Measurements from ENCODE around the gene DYDC2.
"Not testable (repeated sequence)": the region's sequence is repeated elsewhere in the genome, so short reads cannot be mapped to it uniquely, and the experiment has no call there.

DYDC2 gene, protein sequence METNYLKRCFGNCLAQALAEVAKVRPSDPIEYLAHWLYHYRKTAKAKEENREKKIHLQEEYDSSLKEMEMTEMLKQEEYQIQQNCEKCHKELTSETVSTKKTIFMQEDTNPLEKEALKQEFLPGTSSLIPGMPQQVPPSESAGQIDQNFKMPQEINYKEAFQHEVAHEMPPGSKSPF

GRCh38 chr10:80356563-80356988 lies at the start of gene DYDC2, which contains the start of gene DYDC1:
TSS of gene DYDC2 (plus strand) at chr10:80356781. CDS start at chr10:80362444, 5,663 bp downstream.
TSS of gene DYDC1 (minus strand) at chr10:80356755. CDS start at chr10:80352601, 4,154 bp downstream.
- no peak for DNase-seq

DNA sequence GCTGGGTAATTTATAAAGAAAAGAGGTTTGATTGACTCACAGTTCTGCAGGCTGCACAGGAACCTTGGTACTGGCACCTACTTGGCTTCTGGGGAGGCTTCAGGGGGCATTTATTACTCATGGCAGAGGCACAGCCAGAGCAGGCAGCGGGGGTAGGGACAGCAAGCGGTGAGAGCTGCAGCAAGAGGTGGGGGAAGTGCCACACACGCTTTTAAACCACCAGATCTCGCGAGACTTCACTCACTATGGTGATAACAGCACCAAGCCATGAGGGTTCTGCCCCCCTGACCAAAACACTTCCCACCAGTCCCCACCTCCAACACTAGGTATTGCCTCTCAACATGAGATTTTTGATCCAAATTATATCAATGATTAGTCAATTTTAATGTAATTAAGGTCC lies 43.1 kb upstream of the DYDC2 start:
- DNase-seq: no peak

DNA sequence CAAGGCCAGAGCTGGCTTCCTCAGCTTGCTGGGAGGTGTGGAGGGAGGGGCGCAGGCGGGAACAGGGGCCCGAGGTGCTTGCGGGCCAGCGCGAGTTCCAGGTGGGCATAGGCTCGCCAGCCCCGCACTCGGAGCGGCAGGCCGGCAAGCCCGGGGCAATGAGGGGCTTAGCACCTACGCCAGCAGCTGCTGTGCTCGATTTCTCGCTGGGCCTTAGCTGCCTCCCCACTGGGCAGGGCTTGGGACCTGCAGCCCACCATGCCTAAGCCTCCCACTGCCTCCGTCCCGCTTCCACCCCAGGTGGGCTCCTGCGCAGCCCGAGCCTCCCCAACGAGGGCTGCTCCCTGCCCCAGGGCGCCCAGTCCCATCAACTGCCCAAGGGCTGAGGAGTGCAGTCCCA lies 41.2 kb upstream of the DYDC2 start:
- no peak for DNase-seq

DNA sequence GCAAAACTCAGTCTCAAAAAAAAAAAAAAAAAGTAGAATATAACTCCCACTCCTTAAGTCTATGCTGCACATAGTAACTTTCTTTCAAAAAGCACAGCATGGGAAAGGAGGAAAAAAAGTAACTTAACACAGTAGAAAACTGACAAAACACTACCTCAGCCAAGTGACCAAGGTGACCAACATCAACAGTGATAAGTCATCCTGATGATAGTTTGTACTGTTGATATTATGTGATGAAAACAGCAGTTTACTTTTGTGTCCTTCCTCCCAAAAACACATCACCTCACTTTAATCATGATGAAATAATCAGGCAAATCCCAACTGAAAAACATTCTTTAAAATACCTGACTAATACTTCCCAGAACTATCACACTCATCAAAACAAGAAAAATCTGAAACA lies 37.8 kb upstream of the DYDC2 start:
- DNase-seq: no peak

- no peak for DNase-seq
These were observed 37.3 kb upstream of the DYDC2 start for GRCh38 chr10:80319318-80319717.

GRCh38 chr10:80319725-80320290 lies 36.8 kb upstream of the DYDC2 start:
- DNase-seq: no peak

DNA sequence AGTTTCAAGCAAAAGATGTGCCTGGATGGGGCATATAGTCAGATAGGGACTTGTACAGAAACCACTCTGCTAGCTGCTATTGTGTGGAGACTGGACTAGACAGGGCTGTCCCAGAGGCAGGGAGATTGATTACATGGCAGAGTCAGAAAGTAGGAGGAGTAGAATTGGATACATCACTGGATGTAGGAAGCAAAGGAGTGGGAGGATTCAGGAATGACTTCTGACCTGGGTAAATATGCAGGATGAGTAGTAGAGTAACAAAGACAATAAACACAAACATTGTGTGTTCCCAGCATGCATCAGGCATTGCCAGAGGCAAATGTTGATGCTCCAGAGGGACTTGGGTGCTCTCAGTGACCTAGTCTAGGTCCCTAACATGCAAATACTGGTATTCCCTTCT lies 36.2 kb upstream of the DYDC2 start:
- DNase-seq: no peak

GRCh38 chr10:80321183-80321582 lies 35.4 kb upstream of the DYDC2 start:
- no peak for DNase-seq

GRCh38 chr10:80322158-80322557 lies 34.4 kb upstream of the DYDC2 start:
- no peak for DNase-seq

GRCh38 chr10:80322711-80323110 lies 33.9 kb upstream of the DYDC2 start:
- no peak for DNase-seq

DNA sequence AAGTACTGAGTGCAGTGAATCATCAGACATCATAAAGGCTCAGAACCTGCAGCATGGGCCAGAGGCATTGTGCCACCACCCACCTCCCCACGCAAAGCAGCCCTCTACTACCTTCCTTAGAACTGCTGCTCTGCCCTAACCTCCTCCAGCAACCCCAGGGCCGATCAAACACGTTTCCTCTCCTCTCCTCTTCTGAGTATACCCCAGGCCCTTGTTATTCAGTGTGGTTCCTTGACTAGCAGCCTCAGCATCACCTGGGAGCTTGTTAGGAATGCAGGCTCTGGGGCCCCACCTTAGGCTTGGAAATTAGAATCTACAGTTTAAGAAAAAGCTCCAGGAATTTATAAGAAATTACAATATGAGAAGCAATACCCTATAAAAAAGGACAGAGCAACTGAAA lies 33.3 kb upstream of the DYDC2 start:
- DNase-seq: no peak

DNA sequence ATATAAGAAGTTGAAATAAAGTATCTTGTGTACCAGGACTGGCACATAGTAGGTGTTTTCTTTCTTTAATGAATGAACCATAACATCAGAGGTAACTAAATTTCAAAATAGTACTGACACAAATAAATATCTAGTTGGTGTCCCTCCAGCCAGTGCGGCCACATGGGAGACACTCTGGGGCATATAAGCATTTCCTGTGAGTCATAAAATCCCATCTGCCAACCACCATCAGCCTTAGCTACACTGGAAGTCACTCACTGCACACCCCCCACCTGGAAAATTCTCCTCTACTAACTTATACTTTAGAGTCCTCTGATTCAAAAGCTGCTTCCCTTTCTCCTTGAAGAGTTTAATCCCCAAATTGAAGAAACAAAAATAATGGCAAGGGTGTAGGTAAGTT lies 32.5 kb upstream of the DYDC2 start:
- no peak for DNase-seq

- DNase-seq: no peak
These were observed 31.7 kb upstream of the DYDC2 start for GRCh38 chr10:80324891-80325364.

GRCh38 chr10:80333983-80334382 lies 22.6 kb upstream of the DYDC2 start:
- no peak for DNase-seq

GRCh38 chr10:80344276-80344675 lies 12.3 kb upstream of the DYDC2 start:
- no peak for DNase-seq

DNA sequence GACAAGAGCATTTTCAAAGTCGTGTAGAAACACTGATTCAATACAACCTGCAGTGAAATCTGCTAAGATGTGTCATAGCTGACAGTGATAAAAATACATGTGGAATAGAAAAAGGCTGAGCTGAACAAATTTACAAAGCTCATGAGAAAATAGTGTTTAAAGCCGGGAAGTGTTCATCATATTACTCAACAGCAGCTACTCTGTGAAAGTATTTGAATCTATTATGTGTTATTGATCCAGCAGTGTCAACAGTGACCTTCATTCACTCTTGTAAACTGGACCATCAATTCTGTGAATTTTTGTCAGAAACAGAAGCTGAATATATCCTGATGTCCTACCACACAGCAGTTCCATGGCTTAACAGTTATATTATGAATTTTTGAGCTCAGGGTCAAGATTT lies 11.7 kb upstream of the DYDC2 start:
- no peak for DNase-seq

DNA sequence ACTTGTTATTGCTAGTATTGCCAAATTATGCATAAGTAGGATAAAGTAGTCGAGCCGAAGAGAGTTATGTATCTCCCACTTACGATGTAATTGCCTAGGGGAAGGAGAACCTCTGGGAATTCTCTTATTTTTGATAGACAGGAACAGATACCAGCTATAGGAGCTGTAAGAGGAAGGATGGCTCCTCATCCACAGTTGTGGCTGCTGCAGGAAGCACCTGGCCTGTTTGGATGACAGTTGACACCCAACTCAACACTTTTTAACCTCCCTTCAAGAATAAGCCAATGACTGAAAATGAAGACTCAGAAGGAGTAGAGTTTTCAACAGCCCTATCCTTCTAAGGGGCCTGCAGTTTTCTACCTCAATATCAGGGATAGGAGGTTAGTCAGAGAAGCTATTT lies 6.3 kb upstream of the DYDC2 start:
- DNase-seq: no peak

- no peak for DNase-seq
These were observed 5.4 kb upstream of the DYDC2 start for GRCh38 chr10:80351220-80351619.

DNA sequence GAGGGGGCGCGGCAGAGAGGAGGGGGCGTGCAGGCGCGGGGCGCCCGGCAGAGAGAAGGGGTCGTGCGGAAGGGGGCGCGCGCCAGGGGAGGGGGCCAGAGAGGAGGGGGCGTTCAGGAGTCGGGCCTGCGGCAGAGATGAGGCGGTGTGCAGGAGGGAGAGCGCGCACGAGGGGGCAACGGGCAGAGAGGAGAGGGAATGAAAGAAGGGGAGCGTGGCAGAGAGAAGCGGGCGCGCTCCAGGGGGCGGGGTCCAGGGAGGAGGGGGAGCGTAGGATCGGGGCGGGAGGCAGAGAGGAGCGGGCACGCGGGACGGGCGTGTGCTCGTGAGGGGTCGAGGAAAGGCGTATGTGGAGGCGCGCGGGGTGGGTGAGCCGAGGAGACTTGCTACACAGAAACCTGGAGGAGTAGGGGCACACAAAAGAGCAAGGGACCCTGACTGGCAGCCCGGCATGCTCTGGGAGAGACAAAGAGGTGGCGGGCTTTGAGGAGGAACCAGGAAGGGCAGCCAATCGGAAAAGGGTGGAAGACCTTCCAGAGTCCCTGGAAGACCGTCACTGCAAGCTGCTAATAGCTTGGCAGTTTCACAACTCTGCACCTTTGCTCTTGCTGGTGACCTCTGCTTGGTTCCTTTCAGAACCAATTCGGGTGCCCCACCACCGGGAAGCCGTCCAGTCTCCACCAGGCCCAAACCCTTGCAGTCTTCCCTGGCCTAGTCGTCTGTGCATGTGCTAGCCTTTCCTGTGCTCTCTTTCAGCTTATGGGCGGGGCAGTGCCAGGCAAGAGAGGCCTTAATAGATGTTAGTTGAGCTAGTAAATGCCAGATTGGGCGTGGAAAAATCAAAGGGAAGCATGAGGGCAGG lies 639 bp downstream of the DYDC2 start:
- DNase-seq: no peak

GRCh38 chr10:80357851-80358125 lies 1.2 kb downstream of the DYDC2 start:
- DNase-seq: no peak

DNA sequence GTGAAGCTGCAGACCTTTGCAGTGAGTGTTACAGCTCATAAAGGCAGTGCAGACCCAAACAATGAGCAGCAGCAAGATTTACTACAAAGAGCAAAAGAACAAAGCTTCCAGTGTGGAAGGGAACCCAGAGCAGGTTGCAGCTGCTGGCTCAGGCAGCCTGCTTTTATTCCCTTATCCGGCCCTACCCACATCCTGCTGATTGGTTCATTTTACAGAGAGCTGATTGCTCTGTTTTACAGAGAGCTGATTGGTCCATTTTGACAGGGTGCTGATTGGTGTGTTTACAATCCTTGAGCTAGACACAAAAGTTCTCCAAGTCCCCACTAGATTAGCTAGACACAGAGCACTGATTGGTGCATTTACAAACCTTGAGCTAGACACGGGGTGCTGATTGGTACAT lies 2.3 kb downstream of the DYDC2 start:
- not testable (repeated sequence) for DNase-seq

- DNase-seq: no peak
These were observed 3.1 kb downstream of the DYDC2 start for GRCh38 chr10:80359644-80360043.

- no peak for DNase-seq
These were observed 8.9 kb downstream of the DYDC2 start for GRCh38 chr10:80365510-80365909.

GRCh38 chr10:80371467-80371866 lies 14.9 kb downstream of the DYDC2 start:
- DNase-seq: no peak
